GM12878 (cell line): ENCODE results near the gene SLC35F6. TPM values are rescaled to one million over a fixed set of nuclear protein-coding genes. Genes with fewer than 3 reads are reported as not detected.
A peak's percentile ranks its signal among the peaks of the same experiment; 100 is the strongest.

Experiments used
- BCL3 ChIP-seq: IDR thresholded peaks from 2 replicates; pipeline ENCODE4 v1.6.1; 2011; ENCODE audit warnings: borderline replicate concordance, low read depth, mild to moderate bottlenecking, moderate library complexity, low read length; ENCODE audit not compliant: insufficient read depth, poor library complexity, severe bottlenecking
- CBX3 ChIP-seq: fragments of 200-600 bp; sonication (generic); IDR thresholded peaks from 2 replicates; pipeline ENCODE4 v1.6.1; 2016; ENCODE audit warnings: low read depth, borderline replicate concordance
- CBX5 ChIP-seq: sonication (generic); IDR thresholded peaks from 2 replicates; pipeline ENCODE4 v1.6.1; 2016; ENCODE audit warnings: low read depth, moderate library complexity, mild to moderate bottlenecking, inconsistent platforms
- CHD1 ChIP-seq: IDR thresholded peaks from 2 replicates; pipeline ENCODE4 v1.6.1; 2012; ENCODE audit warnings: low read depth, low read length, improper control_type of control experiment
- ESRRA ChIP-seq: IDR thresholded peaks from 2 replicates; pipeline ENCODE4 v1.6.1; 2012; ENCODE audit warnings: mild to moderate bottlenecking, low read length, improper control_type of control experiment
- HDAC6 ChIP-seq: fragments of 200-600 bp; sonication (generic); IDR thresholded peaks from one replicate; pipeline ENCODE4 v1.8.0; 2017; ENCODE audit warnings: antibody characterized with exemption; ENCODE audit not compliant: unreplicated experiment
- KDM1A ChIP-seq: fragments of 200-600 bp; sonication (generic); IDR thresholded peaks from 2 replicates; pipeline ENCODE4 v1.6.1; 2016; ENCODE audit warnings: borderline replicate concordance
- NFYB ChIP-seq: IDR thresholded peaks from 2 replicates; pipeline ENCODE4 v1.6.1; 2011; ENCODE audit warnings: low read depth, mild to moderate bottlenecking, low read length, improper control_type of control experiment, moderate library complexity; ENCODE audit not compliant: insufficient read depth
- NKRF ChIP-seq: fragments of 450-650 bp; conservative IDR thresholded peaks from 2 replicates; pipeline ENCODE4 v1.6.1; 2017; ENCODE audit warnings: mild to moderate bottlenecking, moderate library complexity
- POLR2AphosphoS2 ChIP-seq: IDR thresholded peaks from 2 replicates; pipeline ENCODE4 v1.6.1; 2011; ENCODE audit warnings: low read depth, mild to moderate bottlenecking, low read length, improper control_type of control experiment, moderate library complexity
- RCOR1 ChIP-seq: conservative IDR thresholded peaks from 2 replicates; pipeline ENCODE4 v1.6.1; 2012; ENCODE audit warnings: low read depth, low read length, improper control_type of control experiment
- SMAD1 ChIP-seq: fragments of 450-650 bp; IDR thresholded peaks from 2 replicates; pipeline ENCODE4 v1.6.1; 2018; ENCODE audit warnings: mild to moderate bottlenecking, low read depth; ENCODE audit not compliant: partially characterized antibody
- SMARCA5 ChIP-seq: fragments of 450-650 bp; IDR thresholded peaks from 2 replicates; pipeline ENCODE4 v1.6.1; 2017; ENCODE audit warnings: mild to moderate bottlenecking
- SP1 ChIP-seq: IDR thresholded peaks from one replicate; pipeline ENCODE4 v1.6.1; 2011; ENCODE audit warnings: low read depth, low read length
- SREBF1 ChIP-seq: IDR thresholded peaks from 2 replicates; pipeline ENCODE4 v1.6.1; 2012; ENCODE audit warnings: mild to moderate bottlenecking, low read length
- TCF3 ChIP-seq: IDR thresholded peaks from 2 replicates; pipeline ENCODE4 v1.6.1; 2012; ENCODE audit warnings: low read depth, mild to moderate bottlenecking, low read length, borderline replicate concordance; ENCODE audit not compliant: insufficient read depth
- ZBTB33 ChIP-seq: fragments of 450-650 bp; IDR thresholded peaks from 2 replicates; pipeline ENCODE4 v1.6.1; 2017; ENCODE audit warnings: mild to moderate bottlenecking
- polyA plus RNA-seq, 11 experiments: library from polyadenylated mRNA; depleted of rRNA in 4 of 11; unstranded in 6 of 11; stranded (reverse) in 5 of 11; fragments of >200 nt; fragmentation: Nextera tagmentation in 4 of 11; fragmentation: Illumina TruSeq in 1 of 11; extraction: Ambion mirVana in 4 of 11; extraction: Trizol in 1 of 11; gene quantifications; 1 replicate in 1 of 11; 2 replicates in 10 of 11; pipeline versions ENCODE4 v1.2.1 to v1.2.3, GENCODE V29; 2011 to 2016; ENCODE audit warnings: inconsistent platforms in 2 of 11, missing spikeins in 2 of 11, low read depth in 1 of 11
- total RNA-seq, 4 experiments: library from RNA; depleted of rRNA in 3 of 4; stranded (reverse); fragments of >200 nt in 3 of 4; fragmentation: Illumina TruSeq in 1 of 4; extraction: Trizol in 1 of 4; gene quantifications; 2 replicates each; pipeline versions ENCODE4 v1.2.1 to v1.2.3, GENCODE V29; 2013 to 2021
- TF ChIP-seq, protein P1 (sequence below): IDR thresholded peaks from 2 replicates; pipeline ENCODE4 v1.6.1; 2012; ENCODE audit warnings: low read depth, low read length, improper control_type of control experiment
- TF ChIP-seq, protein P2 (sequence below): fragments of 450-650 bp; formaldehyde crosslinking; IDR thresholded peaks from 2 replicates; pipeline ENCODE4 v1.4.0; 2022; ENCODE audit warnings: mild to moderate bottlenecking, moderate library complexity
- TF ChIP-seq, protein P3 (sequence below): fragments of 450-650 bp; IDR thresholded peaks from 2 replicates; pipeline ENCODE4 v1.6.1; 2014; ENCODE audit warnings: mild to moderate bottlenecking

SLC35F6 gene
- total and polyA plus RNA-seq, 10 of the 15 experiments (the other 5 are each of a cell fraction or from before 2014, with no cell fraction given) = 4.0 to 10.5 (median 8.0) TPM

- TF ChIP-seq ZBTB33 = no peak
- no peak for TF ChIP-seq KDM1A
- TF ChIP-seq BCL3 = no peak
- TF ChIP-seq NFYB = no peak
- TF ChIP-seq RCOR1 = no peak
- no peak for TF ChIP-seq HDAC6
- TF ChIP-seq, protein P1, sequence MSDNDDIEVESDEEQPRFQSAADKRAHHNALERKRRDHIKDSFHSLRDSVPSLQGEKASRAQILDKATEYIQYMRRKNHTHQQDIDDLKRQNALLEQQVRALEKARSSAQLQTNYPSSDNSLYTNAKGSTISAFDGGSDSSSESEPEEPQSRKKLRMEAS = peak; percentile 87
- 0 out of 2 replicates have a peak, but pooled peaks have one; percentile 39 for TF ChIP-seq TCF3
- TF ChIP-seq, protein P2, sequence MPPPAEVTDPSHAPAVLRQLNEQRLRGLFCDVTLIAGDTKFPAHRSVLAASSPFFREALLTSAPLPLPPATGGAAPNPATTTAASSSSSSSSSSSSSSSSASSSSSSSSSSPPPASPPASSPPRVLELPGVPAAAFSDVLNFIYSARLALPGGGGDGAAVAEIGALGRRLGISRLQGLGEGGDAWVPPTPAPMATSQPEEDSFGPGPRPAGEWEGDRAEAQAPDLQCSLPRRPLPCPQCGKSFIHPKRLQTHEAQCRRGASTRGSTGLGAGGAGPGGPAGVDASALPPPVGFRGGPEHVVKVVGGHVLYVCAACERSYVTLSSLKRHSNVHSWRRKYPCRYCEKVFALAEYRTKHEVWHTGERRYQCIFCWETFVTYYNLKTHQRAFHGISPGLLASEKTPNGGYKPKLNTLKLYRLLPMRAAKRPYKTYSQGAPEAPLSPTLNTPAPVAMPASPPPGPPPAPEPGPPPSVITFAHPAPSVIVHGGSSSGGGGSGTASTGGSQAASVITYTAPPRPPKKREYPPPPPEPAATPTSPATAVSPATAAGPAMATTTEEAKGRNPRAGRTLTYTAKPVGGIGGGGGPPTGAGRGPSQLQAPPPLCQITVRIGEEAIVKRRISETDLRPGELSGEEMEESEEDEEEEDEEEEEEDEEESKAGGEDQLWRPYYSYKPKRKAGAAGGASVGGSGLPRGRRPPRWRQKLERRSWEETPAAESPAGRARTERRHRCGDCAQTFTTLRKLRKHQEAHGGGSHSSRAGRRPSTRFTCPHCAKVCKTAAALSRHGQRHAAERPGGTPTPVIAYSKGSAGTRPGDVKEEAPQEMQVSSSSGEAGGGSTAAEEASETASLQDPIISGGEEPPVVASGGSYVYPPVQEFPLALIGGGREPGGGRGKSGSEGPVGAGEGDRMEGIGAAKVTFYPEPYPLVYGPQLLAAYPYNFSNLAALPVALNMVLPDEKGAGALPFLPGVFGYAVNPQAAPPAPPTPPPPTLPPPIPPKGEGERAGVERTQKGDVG = peak; percentile 89
- TF ChIP-seq NKRF = peak; percentile 85; the same call in 1 of the 2 replicates
- TF ChIP-seq SMARCA5 = no peak
- TF ChIP-seq, protein P3, sequence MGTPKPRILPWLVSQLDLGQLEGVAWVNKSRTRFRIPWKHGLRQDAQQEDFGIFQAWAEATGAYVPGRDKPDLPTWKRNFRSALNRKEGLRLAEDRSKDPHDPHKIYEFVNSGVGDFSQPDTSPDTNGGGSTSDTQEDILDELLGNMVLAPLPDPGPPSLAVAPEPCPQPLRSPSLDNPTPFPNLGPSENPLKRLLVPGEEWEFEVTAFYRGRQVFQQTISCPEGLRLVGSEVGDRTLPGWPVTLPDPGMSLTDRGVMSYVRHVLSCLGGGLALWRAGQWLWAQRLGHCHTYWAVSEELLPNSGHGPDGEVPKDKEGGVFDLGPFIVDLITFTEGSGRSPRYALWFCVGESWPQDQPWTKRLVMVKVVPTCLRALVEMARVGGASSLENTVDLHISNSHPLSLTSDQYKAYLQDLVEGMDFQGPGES = no peak
- no peak for TF ChIP-seq CHD1
- TF ChIP-seq ESRRA = no peak
- peak; percentile 5 for TF ChIP-seq SP1
- TF ChIP-seq SMAD1 = no peak
- TF ChIP-seq CBX3 = no peak
- TF ChIP-seq SREBF1 = no peak
- no peak for TF ChIP-seq POLR2AphosphoS2
- no peak for TF ChIP-seq CBX5
Measured at GRCh38 chr2:26764078-26764887, at the start of gene SLC35F6 (continued).
